GM12878 (cell line): ENCODE results near the gene BICRAL. TPM values are rescaled to one million over a fixed set of nuclear protein-coding genes. Genes with fewer than 3 reads are reported as not detected.
A peak's percentile ranks its signal among the peaks of the same experiment; 100 is the strongest.

Experiments
- ATAC-seq: fragments of 200-7000 bp; cut with Tn5 transposase; 3 replicates; pipeline ENCODE4 v1.9.1; 2020; ENCODE audit warnings: mild to moderate bottlenecking, moderate library complexity
- BruUV-seq: library from RNA; stranded (reverse); fragments of 400-500 nt; replicated peaks from 2 replicates; lab custom pipeline; 2021; lab: Mats Ljungman, UMichigan
- CTCF ChIA-PET: fragments of 300-600 bp; sonication (Branson Sonifier 250); formaldehyde crosslinking; extraction: SDS; loops from one replicate; lab custom pipeline; 2021; ENCODE audit warnings: inconsistent platforms; lab: Yijun Ruan, JAX
- POLR2A ChIA-PET: fragments of 350-600 bp; formaldehyde crosslinking; extraction: SDS; loops from one replicate; lab custom pipeline; 2021; ENCODE audit warnings: inconsistent platforms; lab: Charles Lee
- RAD21 ChIA-PET: fragments of 300-600 bp; sonication (Branson Sonifier 250); formaldehyde crosslinking; loops from one replicate; lab custom pipeline; 2023; ENCODE audit warnings: antibody characterized with exemption; ENCODE audit not compliant: unreplicated experiment; lab: Charles Lee
- SMC1A ChIA-PET: fragments of 300-600 bp; sonication (Branson Sonifier 250); formaldehyde crosslinking; loops from one replicate; lab custom pipeline; 2023; ENCODE audit not compliant: unreplicated experiment, uncharacterized antibody; lab: Charles Lee
- DNase-seq: peaks from one replicate; pipeline ENCODE4 v3.0.0-alpha.2; 2011; ENCODE audit warnings: low read depth, low spot score
- FAIRE-seq: peaks from 3 replicates; lab custom pipeline; 2011; peaks lifted over from hg19 to GRCh38; lab: Jason Lieb, UNC
- H2AFZ ChIP-seq: 2 replicates; pipeline ENCODE4 v1.6.0; 2011; ENCODE audit warnings: low read depth, low read length, control low read depth; ENCODE audit not compliant: control insufficient read depth
- H3K27ac ChIP-seq: 2 replicates; pipeline ENCODE4 v1.5.1; 2011; ENCODE audit warnings: control low read depth; ENCODE audit not compliant: control insufficient read depth, insufficient read depth
- H3K27me3 ChIP-seq, 2 experiments: replicated peaks in 1 of 2; 2 replicates each; pipeline versions ENCODE4 v1.6.0 to v1.6.1; 2011; ENCODE audit warnings: low read length in 1 of 2; ENCODE audit not compliant: control insufficient read depth in 2 of 2, insufficient read depth in 2 of 2
- H3K36me3 ChIP-seq, 2 experiments: 2 replicates each; pipeline ENCODE4 v1.5.1; 2011; ENCODE audit warnings: low read length in 1 of 2; ENCODE audit not compliant: control insufficient read depth in 2 of 2, insufficient read depth in 2 of 2
- H3K4me1 ChIP-seq: 2 replicates; pipeline ENCODE4 v1.6.1; 2011; ENCODE audit warnings: mild to moderate bottlenecking, low read length, moderate library complexity, mixed read lengths; ENCODE audit not compliant: control insufficient read depth, insufficient read depth
- H3K4me2 ChIP-seq: 2 replicates; pipeline ENCODE4 v1.6.0; 2011; ENCODE audit warnings: control low read depth; ENCODE audit not compliant: control insufficient read depth, insufficient read depth
- H3K4me3 ChIP-seq: fragments of 200-600 bp; sonication (generic); 2 replicates; pipeline ENCODE4 v1.5.1; 2016
- H3K79me2 ChIP-seq: 2 replicates; pipeline ENCODE4 v1.6.0; 2011; ENCODE audit warnings: low read length; ENCODE audit not compliant: control insufficient read depth, insufficient read depth
- H3K9ac ChIP-seq: 2 replicates; pipeline ENCODE4 v1.8.0; 2011; ENCODE audit warnings: low read length, control low read depth, mixed read lengths; ENCODE audit not compliant: control insufficient read depth, insufficient read depth
- H3K9me3 ChIP-seq: replicated peaks from 3 replicates; pipeline ENCODE4 v1.5.1; 2011; ENCODE audit warnings: mild to moderate bottlenecking, low read length; ENCODE audit not compliant: control insufficient read depth, insufficient read depth
- H4K20me1 ChIP-seq: 2 replicates; pipeline ENCODE4 v1.6.0; 2011; ENCODE audit not compliant: control insufficient read depth, insufficient read depth
- CBX3 ChIP-seq: fragments of 200-600 bp; sonication (generic); IDR thresholded peaks from 2 replicates; pipeline ENCODE4 v1.6.1; 2016; ENCODE audit warnings: low read depth, borderline replicate concordance
- EP300 ChIP-seq, 2 experiments: fragments of 150-350 bp in 1 of 2; IDR thresholded peaks; 2 replicates each; pipeline ENCODE4 v1.6.1; 2011 to 2012; ENCODE audit warnings: low read depth in 2 of 2, low read length in 2 of 2, borderline replicate concordance in 1 of 2, improper control_type of control experiment in 1 of 2, inconsistent platforms in 1 of 2; ENCODE audit not compliant: control insufficient read depth in 1 of 2
- ESRRA ChIP-seq: IDR thresholded peaks from 2 replicates; pipeline ENCODE4 v1.6.1; 2012; ENCODE audit warnings: mild to moderate bottlenecking, low read length, improper control_type of control experiment
- HDAC2 ChIP-seq: fragments of 200-600 bp; sonication (generic); IDR thresholded peaks from 2 replicates; pipeline ENCODE4 v1.6.1; 2017
- HSF1 ChIP-seq: fragments of 150-350 bp; IDR thresholded peaks from 2 replicates; pipeline ENCODE4 v1.6.1; 2014; ENCODE audit warnings: mild to moderate bottlenecking, low read depth, low read length
- IKZF1 ChIP-seq: fragments of 450-650 bp; conservative IDR thresholded peaks from 2 replicates; pipeline ENCODE4 v1.6.1; 2017; ENCODE audit warnings: antibody characterized with exemption, mild to moderate bottlenecking
- JUND ChIP-seq: IDR thresholded peaks from 2 replicates; pipeline ENCODE4 v1.6.1; 2012; ENCODE audit warnings: low read depth, mild to moderate bottlenecking, low read length, improper control_type of control experiment, moderate library complexity
- NRF1 ChIP-seq: conservative IDR thresholded peaks from 2 replicates; pipeline ENCODE4 v1.6.1; 2011; ENCODE audit warnings: mild to moderate bottlenecking, low read depth, low read length, improper control_type of control experiment
- POLR2A ChIP-seq: IDR thresholded peaks from 2 replicates; pipeline ENCODE4 v1.6.1; 2011; ENCODE audit warnings: low read depth, mild to moderate bottlenecking, low read length
- SMAD1 ChIP-seq: fragments of 450-650 bp; IDR thresholded peaks from 2 replicates; pipeline ENCODE4 v1.6.1; 2018; ENCODE audit warnings: mild to moderate bottlenecking, low read depth; ENCODE audit not compliant: partially characterized antibody
- SPI1 ChIP-seq: IDR thresholded peaks from 2 replicates; pipeline ENCODE4 v1.6.1; 2011; ENCODE audit warnings: low read depth, mild to moderate bottlenecking, low read length, moderate library complexity, borderline replicate concordance; ENCODE audit not compliant: insufficient read depth
- TCF12 ChIP-seq: IDR thresholded peaks from 2 replicates; pipeline ENCODE4 v1.6.1; 2011; ENCODE audit warnings: low read depth, mild to moderate bottlenecking, low read length
- ZNF622 ChIP-seq: fragments of 450-650 bp; IDR thresholded peaks from 2 replicates; pipeline ENCODE4 v1.6.1; 2017; ENCODE audit warnings: mild to moderate bottlenecking, inconsistent platforms
- WGBS: methylation state at CpG from one replicate; pipeline ENCODE4 v1.1.6; 2016; ENCODE audit warnings: low lambda C conversion rate; ENCODE audit not compliant: insufficient replicate concordance, insufficient coverage; ENCODE audit errors: missing lambda C conversion rate; 5-methylcytosine and 5-hydroxymethylcytosine counted together
- in situ Hi-C: fragments of 300-500 bp; cut with MboI; formaldehyde crosslinking; loops from 9 replicates; pipeline ENCODE4 v1.14.3; 2018; ENCODE audit warnings: mixed read lengths
- intact Hi-C: fragments of 100-400 bp; cut with micrococcal nuclease; formaldehyde crosslinking; loops from one replicate; pipeline ENCODE4 v1.14.2; 2022; ENCODE audit not compliant: unreplicated experiment
- polyA plus RNA-seq, 11 experiments: library from polyadenylated mRNA; depleted of rRNA in 4 of 11; unstranded in 6 of 11; stranded (reverse) in 5 of 11; fragments of >200 nt; fragmentation: Nextera tagmentation in 4 of 11; fragmentation: Illumina TruSeq in 1 of 11; extraction: Ambion mirVana in 4 of 11; extraction: Trizol in 1 of 11; gene quantifications; 1 replicate in 1 of 11; 2 replicates in 10 of 11; pipeline versions ENCODE4 v1.2.1 to v1.2.3, GENCODE V29; 2011 to 2016; ENCODE audit warnings: inconsistent platforms in 2 of 11, missing spikeins in 2 of 11, low read depth in 1 of 11
- total RNA-seq, 4 experiments: library from RNA; depleted of rRNA in 3 of 4; stranded (reverse); fragments of >200 nt in 3 of 4; fragmentation: Illumina TruSeq in 1 of 4; extraction: Trizol in 1 of 4; gene quantifications; 2 replicates each; pipeline versions ENCODE4 v1.2.1 to v1.2.3, GENCODE V29; 2013 to 2021
- TF ChIP-seq, protein P1 (sequence below): fragments of 450-650 bp; formaldehyde crosslinking; IDR thresholded peaks from 2 replicates; pipeline ENCODE4 v1.4.0; 2020; ENCODE audit warnings: mild to moderate bottlenecking, moderate library complexity
- TF ChIP-seq, protein P2 (sequence below): fragments of 450-650 bp; IDR thresholded peaks from 2 replicates; pipeline ENCODE4 v1.6.1; 2018; ENCODE audit warnings: borderline replicate concordance, mild to moderate bottlenecking; ENCODE audit not compliant: partially characterized antibody

BICRAL gene
- total and polyA plus RNA-seq, 10 of the 15 experiments (the other 5 are each of a cell fraction or from before 2014, with no cell fraction given): 1.9 to 16.6 (median 8.5) TPM

- ATAC-seq (no peak), DNase-seq (no peak), FAIRE-seq (peak; percentile 64)
- Histone ChIP-seq H3K27ac (no peak overlapping the region), H2AFZ (no peak overlapping the region), H3K4me1 (no peaks in the 10 kb centered on the region), H3K9me3 (no peaks in the 10 kb centered on the region), H3K79me2 (no peaks in the 10 kb centered on the region), H3K36me3 (no peaks in the 10 kb centered on the region; a peak in 1 of 4 replicates), H3K4me2 (no peak overlapping the region), H4K20me1 (no peaks in the 10 kb centered on the region), H3K4me3 (no peak overlapping the region), H3K9ac (no peak overlapping the region), H3K27me3 (no peaks in the 10 kb centered on the region)
- WGBS: 84% methylated on average over 3 of the region's 3 CpGs
- ChIA-PET CTCF (interaction anchor here (1.3 kb wide), 1 partner anchor 36 kb away, joined by 4 read pairs; no protein-coding TSS in a partner anchor), SMC1A (interaction anchor here (1.0 to 3.0 kb wide), 3 partner anchors 9 to 222 kb away, joined by 3 to 10 read pairs (median 6); partner anchors contain the start of gene PPP2R5D), POLR2A (interaction anchor here (0.9 kb wide), 1 partner anchor 14 kb away, joined by 3 read pairs; no protein-coding TSS in a partner anchor), RAD21 (no interaction called here)
- BruUV-seq: no TSS peak
- intact Hi-C loops (no loop called here), in situ Hi-C loops (no loop called here)
- TF ChIP-seq, protein P1, sequence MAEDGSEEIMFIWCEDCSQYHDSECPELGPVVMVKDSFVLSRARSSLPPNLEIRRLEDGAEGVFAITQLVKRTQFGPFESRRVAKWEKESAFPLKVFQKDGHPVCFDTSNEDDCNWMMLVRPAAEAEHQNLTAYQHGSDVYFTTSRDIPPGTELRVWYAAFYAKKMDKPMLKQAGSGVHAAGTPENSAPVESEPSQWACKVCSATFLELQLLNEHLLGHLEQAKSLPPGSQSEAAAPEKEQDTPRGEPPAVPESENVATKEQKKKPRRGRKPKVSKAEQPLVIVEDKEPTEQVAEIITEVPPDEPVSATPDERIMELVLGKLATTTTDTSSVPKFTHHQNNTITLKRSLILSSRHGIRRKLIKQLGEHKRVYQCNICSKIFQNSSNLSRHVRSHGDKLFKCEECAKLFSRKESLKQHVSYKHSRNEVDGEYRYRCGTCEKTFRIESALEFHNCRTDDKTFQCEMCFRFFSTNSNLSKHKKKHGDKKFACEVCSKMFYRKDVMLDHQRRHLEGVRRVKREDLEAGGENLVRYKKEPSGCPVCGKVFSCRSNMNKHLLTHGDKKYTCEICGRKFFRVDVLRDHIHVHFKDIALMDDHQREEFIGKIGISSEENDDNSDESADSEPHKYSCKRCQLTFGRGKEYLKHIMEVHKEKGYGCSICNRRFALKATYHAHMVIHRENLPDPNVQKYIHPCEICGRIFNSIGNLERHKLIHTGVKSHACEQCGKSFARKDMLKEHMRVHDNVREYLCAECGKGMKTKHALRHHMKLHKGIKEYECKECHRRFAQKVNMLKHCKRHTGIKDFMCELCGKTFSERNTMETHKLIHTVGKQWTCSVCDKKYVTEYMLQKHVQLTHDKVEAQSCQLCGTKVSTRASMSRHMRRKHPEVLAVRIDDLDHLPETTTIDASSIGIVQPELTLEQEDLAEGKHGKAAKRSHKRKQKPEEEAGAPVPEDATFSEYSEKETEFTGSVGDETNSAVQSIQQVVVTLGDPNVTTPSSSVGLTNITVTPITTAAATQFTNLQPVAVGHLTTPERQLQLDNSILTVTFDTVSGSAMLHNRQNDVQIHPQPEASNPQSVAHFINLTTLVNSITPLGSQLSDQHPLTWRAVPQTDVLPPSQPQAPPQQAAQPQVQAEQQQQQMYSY (CRISPR knock-in tag): no peak
- TF ChIP-seq IKZF1: no peak
- TF ChIP-seq SMAD1: no peak
- TF ChIP-seq CBX3: no peak
- no peak for TF ChIP-seq NRF1
- no peak for TF ChIP-seq EP300 (IDR thresholded peaks at IDR 0.05; ENCODE audit: borderline replicate concordance in 1 of 2, control insufficient read depth in 1 of 2, low read depth in 2 of 2, low read length in 2 of 2)
- TF ChIP-seq ESRRA: no peak
- no peak for TF ChIP-seq HDAC2
- TF ChIP-seq TCF12: no peak
- no peak for TF ChIP-seq POLR2A
- no peak for TF ChIP-seq ZNF622
- no peak for TF ChIP-seq SPI1
- TF ChIP-seq, protein P2, sequence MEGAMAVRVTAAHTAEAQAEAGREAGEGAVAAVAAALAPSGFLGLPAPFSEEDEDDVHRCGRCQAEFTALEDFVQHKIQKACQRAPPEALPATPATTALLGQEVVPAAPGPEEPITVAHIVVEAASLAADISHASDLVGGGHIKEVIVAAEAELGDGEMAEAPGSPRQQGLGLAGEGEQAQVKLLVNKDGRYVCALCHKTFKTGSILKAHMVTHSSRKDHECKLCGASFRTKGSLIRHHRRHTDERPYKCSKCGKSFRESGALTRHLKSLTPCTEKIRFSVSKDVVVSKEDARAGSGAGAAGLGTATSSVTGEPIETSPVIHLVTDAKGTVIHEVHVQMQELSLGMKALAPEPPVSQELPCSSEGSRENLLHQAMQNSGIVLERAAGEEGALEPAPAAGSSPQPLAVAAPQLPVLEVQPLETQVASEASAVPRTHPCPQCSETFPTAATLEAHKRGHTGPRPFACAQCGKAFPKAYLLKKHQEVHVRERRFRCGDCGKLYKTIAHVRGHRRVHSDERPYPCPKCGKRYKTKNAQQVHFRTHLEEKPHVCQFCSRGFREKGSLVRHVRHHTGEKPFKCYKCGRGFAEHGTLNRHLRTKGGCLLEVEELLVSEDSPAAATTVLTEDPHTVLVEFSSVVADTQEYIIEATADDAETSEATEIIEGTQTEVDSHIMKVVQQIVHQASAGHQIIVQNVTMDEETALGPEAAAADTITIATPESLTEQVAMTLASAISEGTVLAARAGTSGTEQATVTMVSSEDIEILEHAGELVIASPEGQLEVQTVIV: no peak
- TF ChIP-seq JUND: no peak
- TF ChIP-seq HSF1: no peak
These were observed 19.4 kb upstream of the BICRAL start for GRCh38 chr6:42762426-42762859.
